Stomach smooth muscle (tissue), 2 donors: ENCODE measurements around the gene RAP1GAP2.
"Not testable (repeated sequence)": the region's sequence is repeated elsewhere in the genome, so short reads cannot be mapped to it uniquely, and the experiment has no call there.

ENCODE experiments used
- H3K27ac ChIP-seq: one replicate; pipeline ENCODE4 v1.7.0; 2013; ENCODE audit warnings: mild to moderate bottlenecking, low read length, inconsistent platforms
- H3K27me3 ChIP-seq, 2 donors: one replicate each; pipeline ENCODE4 v1.7.0; 2013; ENCODE audit warnings: low read length in 2 of 2; ENCODE audit not compliant: insufficient read depth in 2 of 2, control insufficient read depth in 1 of 2
- H3K36me3 ChIP-seq, 2 donors: one replicate each; pipeline ENCODE4 v1.7.0; 2013; ENCODE audit warnings: low read length in 2 of 2; ENCODE audit not compliant: control insufficient read depth in 2 of 2, insufficient read depth in 2 of 2
- H3K4me1 ChIP-seq: one replicate; pipeline ENCODE4 v1.7.0; 2013; ENCODE audit warnings: low read length; ENCODE audit not compliant: control insufficient read depth, insufficient read depth
- H3K4me3 ChIP-seq, 2 donors: one replicate each; pipeline ENCODE4 v1.7.0; 2013; ENCODE audit warnings: low read length in 2 of 2
- H3K9ac ChIP-seq, 2 donors: one replicate each; pipeline ENCODE4 v1.7.0; 2013; ENCODE audit warnings: low read length in 2 of 2, mild to moderate bottlenecking in 1 of 2
- H3K9me3 ChIP-seq, 2 donors: one replicate each; pipeline ENCODE4 v1.7.0; 2013; ENCODE audit warnings: low read length in 2 of 2; ENCODE audit not compliant: control insufficient read depth in 2 of 2
- donor health status: healthy.
- donor health status: Pancreatic carcinoma.

The RAP1GAP2 gene

DNA sequence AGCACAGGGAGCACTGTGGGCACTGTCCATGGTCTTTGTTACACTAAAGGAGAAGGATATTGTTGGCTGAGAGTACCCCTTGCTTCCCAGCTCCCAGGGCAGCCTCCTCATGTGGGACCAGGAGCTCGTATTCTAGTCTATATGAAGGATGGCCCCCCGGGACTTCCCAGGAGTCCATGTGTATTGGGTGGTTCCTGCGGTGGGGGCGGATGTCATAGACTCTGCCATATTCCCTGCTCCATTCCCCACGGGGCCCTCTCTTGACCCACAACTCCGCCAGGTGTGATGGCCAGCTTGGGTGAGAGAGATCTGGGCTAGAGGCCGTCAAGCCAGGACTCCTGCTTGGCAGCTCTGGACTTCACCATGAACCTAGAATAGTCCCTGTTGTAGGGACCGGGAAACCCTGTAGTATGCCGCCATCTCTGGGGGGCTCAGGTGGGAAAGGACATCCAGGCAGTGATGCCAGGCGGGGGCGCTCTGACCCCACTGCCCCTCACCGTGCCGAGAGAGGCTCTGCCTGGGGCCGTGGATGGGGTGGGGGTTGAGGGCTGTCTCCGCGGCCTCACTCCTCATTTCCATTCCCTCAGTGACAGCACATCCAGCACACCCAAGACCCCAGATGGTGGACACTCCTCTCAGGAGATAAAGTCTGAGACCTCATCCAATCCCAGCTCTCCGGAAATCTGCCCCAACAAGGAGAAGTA, 229.3 kb downstream of the RAP1GAP2 start:
- H3K4me3 ChIP-seq: no peak overlapping the region
- no peaks in the 10 kb centered on the region for H3K4me1 ChIP-seq
- H3K27ac ChIP-seq: no peak overlapping the region
- peaks cover 0 to 8% of the 10 kb centered on the region in 2 donors for H3K9me3 ChIP-seq
- peaks cover 4 to 11% of the 10 kb centered on the region in 2 donors for H3K36me3 ChIP-seq
- H3K9ac ChIP-seq: no peak overlapping the region
- H3K27me3 ChIP-seq: no peaks in the 10 kb centered on the region

DNA sequence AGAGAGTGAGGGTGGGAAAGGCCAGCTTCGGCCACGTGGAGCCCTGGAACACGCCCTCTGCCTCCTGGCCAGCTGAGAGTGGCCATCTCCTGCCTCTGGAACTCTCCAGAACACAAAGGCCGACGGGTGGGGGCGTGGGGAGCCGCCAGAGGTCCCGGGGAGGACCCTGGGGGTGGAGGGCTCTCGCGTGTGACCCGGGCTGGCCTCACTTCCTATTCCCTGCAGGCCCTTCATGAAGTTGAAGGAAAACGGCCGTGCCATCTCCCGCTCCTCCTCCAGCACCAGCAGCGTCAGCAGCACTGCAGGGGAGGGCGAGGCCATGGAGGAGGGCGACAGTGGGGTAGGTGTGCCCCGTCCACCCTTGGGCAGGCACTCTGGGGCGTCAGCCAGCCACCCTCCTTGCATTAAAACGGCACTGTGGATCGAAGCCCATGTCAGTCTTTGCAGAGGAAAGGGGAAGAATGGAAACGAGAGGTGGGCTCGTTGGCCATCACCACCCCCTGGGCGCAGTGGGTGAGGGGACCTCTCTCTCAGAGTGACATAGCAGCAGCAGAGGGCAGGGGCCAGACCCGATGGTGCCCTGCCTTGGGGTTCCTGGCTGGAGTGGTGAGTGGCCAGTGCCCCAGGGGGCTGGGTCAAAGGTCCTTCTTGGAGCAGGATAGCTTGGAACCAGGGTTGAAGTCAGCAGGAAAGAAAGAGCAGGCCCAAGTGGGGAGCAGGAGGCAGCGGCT, 230.1 kb downstream of the RAP1GAP2 start:
- H3K4me3 ChIP-seq: no peak overlapping the region
- H3K27me3 ChIP-seq: no peaks in the 10 kb centered on the region

DNA sequence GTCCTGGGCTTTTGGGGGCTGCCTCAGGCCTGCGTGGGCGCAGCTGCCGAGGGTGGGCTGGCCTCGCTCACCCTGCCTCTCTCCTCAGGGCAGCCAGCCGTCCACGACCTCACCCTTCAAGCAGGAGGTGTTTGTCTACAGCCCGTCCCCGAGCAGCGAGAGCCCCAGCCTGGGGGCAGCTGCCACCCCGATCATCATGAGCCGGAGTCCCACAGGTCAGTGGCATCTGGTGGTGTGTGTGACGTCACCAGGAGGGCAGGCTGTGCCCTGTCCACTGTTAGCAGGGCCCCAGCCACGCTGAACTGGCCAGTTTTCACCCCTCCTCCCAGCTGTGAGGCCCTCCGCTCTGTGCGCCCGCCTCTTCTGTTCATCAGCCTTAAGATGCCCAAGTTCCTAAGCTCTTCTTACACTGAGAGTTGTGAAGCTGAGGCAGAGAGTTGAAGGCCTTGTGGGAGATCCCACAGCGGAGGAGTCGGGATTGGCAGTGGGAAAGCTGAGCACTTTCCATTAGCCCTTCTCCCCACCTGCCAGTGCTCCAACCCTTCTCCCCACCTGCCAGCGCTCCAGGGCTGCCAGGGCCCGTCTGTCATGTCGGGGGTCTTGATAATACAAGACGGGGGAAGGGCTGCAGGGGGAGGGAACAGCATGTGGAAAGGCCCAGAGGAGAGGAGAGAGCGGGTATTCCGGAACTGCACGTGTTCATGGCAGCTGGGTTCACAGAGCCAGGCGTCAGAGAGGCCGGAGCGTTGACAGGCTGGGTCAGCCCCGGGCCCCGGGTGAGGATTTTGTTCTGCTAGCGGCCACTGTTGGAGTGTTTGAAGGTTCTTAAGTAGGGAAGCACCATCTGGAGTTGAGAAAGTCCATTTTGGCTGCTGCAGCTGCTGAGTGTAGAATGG, 230.9 kb downstream of the RAP1GAP2 start:
- H3K4me3 ChIP-seq: no peak overlapping the region
- H3K9ac ChIP-seq: no peak overlapping the region
- H3K9me3 ChIP-seq: peaks cover 0 to 5% of the 10 kb centered on the region in 2 donors
- no peaks in the 10 kb centered on the region for H3K27me3 ChIP-seq
- no peak overlapping the region for H3K27ac ChIP-seq
- peaks cover 0 to 6% of the 10 kb centered on the region in 2 donors for H3K36me3 ChIP-seq
- H3K4me1 ChIP-seq: no peaks in the 10 kb centered on the region

More for the DNA sequence above, 230.1 kb downstream of the RAP1GAP2 start:
- H3K9me3 ChIP-seq: peaks cover 0 to 8% of the 10 kb centered on the region in 2 donors
- H3K27ac ChIP-seq: no peak overlapping the region
- H3K36me3 ChIP-seq: peaks cover 3 to 11% of the 10 kb centered on the region in 2 donors
- H3K4me1 ChIP-seq: no peaks in the 10 kb centered on the region
- no peak overlapping the region for H3K9ac ChIP-seq

DNA sequence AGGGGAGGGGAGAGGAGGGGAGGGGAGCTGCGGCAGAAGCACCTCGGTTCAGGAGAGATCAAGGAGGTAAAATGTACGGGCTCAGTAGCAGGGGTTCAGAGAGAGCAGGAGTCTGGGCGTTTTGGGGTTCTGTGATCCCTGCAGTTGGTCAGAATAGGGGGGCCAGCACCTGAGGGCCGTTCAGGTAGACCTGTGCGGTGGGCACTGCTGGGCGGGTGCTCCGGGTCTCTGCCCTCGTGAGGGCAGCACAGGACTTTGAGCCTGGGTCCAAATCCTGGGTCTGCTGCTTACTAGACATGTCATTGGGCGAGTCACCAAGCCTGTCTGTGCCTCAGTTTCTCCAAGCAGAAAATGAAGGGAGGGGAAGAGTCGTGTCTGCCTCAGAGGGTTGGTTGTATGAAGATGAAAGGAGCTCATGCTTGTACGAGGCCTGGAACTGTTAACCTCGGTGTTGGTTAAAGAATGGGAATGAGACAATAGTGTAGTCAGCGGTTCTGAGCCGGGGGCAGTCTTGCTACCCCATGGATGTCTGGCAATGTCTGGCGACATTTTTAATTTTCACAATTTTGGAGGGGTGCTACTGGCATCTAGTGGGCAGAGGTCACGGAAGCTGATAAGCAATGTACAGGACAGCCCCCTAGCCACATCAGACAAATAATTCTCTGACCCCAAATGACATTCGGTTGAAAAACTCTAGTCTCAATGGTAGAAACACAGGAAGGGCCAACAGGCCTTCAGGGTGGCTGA, 231.7 kb downstream of the RAP1GAP2 start:
- Histone ChIP-seq H3K27ac (no peak overlapping the region), H3K27me3 (no peaks in the 10 kb centered on the region), H3K36me3 (peaks cover 0 to 5% of the 10 kb centered on the region in 2 donors), H3K4me1 (no peaks in the 10 kb centered on the region), H3K9ac (no peak overlapping the region), H3K4me3 (no peak overlapping the region), H3K9me3 (peaks cover 0 to 3% of the 10 kb centered on the region in 2 donors)

DNA sequence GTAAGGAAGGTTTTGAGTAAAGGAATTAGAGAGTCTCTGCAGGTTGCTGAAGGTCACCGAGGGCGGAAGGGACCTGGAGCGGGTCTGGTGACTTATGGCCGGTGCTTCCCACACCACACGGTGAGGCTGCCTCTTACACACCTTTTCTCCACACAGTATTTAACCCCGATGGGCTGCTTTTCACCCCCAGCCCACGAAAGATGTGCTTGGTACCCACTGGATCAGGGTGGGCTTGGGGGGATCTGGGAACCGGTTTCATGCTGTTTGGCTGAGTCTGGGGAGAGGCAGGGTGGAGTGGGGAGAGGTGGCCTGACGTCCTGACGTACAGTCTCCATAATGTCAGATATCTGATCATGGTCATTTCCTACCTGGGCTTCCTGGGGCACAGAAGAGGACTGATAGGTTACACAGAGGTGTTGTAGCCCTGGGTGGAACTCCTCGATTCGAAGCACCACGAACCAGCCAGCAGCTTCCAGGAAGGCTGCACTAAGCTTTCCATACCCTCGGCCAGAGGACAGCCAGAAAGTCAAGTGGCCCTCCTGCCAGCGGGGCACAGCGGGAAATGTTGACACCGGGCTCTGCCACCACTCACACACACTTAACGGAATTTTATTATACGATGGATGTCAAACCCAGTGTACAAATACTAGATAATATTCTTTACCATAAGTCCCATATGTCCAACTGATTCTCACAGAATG, 233.1 kb downstream of the RAP1GAP2 start:
- Histone ChIP-seq H3K27ac (no peak overlapping the region), H3K36me3 (peaks cover 0 to 3% of the 10 kb centered on the region in 2 donors), H3K4me3 (no peak overlapping the region), H3K9me3 (no peaks in the 10 kb centered on the region), H3K9ac (no peak overlapping the region), H3K4me1 (no peaks in the 10 kb centered on the region), H3K27me3 (no peaks in the 10 kb centered on the region)

DNA sequence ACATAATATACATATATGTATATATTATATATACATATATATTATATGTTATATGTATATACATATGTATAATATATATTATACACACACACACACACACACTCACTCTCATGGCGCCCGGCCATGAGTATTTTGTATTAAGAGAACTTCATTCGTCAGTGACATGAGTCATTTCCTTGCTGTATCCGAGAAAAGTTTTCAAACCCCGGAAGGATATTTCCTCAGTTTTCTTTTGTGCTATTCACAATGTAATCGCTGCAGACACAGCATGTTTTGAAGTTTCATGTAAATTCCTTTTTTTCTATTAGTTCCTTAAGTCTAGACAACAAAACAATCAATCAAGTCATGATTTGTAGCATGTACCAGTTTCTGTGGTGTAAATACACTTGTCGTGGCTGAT, 233.9 kb downstream of the RAP1GAP2 start:
- no peaks in the 10 kb centered on the region for H3K4me1 ChIP-seq
- H3K27me3 ChIP-seq: no peaks in the 10 kb centered on the region
- H3K9me3 ChIP-seq: no peaks in the 10 kb centered on the region
- H3K9ac ChIP-seq: no peak overlapping the region
- no peak overlapping the region for H3K4me3 ChIP-seq
- no peak overlapping the region for H3K27ac ChIP-seq
- H3K36me3 ChIP-seq: peaks cover 0 to 3% of the 10 kb centered on the region in 2 donors

DNA sequence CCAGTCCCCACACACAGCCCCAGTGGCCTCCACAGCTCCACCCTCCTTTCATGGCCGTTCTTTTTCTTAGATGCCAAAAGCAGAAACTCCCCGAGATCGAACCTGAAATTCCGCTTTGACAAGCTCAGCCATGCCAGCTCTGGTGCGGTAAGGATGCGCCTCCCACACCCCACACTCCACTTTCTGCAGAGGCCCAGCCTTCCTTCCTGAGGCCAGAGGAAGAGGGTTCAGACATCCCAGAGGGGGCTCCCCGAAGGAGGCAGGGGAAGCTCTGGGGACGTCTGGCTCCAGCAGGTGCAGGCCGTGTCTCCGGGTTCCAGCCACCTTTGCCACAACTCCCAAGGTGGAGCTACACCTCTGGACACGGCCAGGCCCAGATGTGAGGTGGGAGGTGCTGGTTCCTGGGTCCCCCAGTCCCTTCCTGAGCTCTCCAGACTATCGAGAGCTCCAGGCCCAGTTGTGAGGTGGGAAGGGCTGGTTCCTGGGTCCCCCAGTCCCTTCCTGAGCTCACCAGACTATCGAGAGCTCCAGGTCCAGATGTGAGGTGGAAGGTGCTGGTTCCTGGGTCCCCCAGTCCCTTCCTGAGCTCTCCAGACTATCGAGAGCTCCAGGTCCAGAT, 234.7 kb downstream of the RAP1GAP2 start:
- H3K9ac ChIP-seq, H3K9me3 ChIP-seq, H3K4me1 ChIP-seq, H3K27me3 ChIP-seq, H3K36me3 ChIP-seq, H3K4me3 ChIP-seq, H3K27ac ChIP-seq: not testable (repeated sequence)

DNA sequence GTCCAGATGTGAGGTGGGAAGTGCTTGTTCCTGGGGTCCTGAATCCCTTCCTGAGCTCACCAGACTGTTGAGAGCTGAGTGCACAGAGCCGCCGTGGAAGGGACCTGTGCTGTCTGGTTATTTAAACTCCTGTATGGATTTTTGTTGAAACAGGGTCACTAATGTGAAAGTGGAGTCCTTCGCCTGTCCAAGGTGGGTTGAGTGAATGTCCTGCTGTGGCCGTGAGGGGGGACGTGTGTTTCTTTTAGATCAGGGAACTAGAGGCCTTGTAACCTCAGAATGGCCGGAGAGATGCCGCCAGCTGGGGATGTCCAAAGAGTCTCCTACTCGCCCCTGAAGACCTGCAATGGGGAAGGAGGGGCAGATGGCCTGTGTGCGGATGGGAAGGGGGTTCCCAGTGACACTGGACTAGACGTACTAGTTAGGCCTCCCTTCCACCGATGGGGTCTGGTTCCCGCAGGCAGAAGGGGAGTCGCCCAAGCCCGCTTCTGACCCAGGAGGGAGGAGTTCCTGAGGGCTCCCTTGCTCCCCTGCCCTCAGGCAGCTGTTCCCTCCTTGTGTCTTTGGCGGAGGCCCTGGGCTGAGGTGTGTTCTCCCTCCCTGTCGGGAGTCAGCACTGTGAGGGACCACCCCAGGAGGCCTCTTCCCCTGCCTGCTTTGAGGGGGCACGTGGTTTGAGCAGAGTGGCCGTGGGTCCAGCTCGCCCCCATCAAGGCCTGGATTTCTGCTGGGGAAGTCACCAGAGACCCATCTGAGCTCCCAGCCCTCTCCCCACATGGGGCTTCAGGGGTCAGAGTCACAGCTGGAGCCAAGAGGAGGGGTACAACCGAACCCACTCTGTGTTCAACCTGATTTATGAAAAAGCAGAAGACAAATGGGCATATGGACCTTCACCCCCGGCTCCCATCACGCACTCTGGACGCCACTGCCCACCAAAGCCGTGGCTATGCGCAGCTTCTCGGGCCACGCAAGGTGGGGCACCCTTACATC, 236.3 kb downstream of the RAP1GAP2 start:
- Histone ChIP-seq H3K36me3 (no peaks in the 10 kb centered on the region), H3K9me3 (no peaks in the 10 kb centered on the region), H3K27ac (no peak overlapping the region), H3K4me1 (no peaks in the 10 kb centered on the region), H3K9ac (no peak overlapping the region), H3K4me3 (no peak overlapping the region), H3K27me3 (no peaks in the 10 kb centered on the region)

DNA sequence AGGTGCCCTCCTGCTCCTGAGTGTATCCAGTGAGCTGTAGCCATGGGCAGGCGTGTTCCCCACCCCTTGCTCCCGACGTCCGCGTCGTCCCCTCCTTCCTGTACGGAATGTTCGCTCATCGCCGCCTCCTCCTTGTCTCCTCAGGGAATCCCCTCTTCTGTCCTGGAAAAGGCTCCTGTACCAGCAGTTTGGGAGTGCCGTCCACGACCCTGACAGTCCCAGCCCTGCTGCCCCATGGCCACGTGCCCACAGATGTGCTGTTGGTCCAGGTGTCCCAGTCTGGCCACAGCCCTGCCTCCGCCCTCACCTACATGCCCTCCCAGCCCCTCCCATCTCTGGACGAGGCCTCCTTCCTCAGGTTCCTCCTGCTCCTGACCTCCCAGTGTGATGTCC, 237.0 kb downstream of the RAP1GAP2 start:
- Histone ChIP-seq H3K9me3 (no peaks in the 10 kb centered on the region), H3K4me3 (no peak overlapping the region), H3K27ac (no peak overlapping the region), H3K4me1 (no peaks in the 10 kb centered on the region), H3K9ac (no peak overlapping the region), H3K27me3 (no peaks in the 10 kb centered on the region), H3K36me3 (no peaks in the 10 kb centered on the region)
